PC-9 (cell line): ENCODE measurements around the gene TMCO6.

Experiments used
- EZH2 ChIP-seq: fragments of 200-600 bp; sonication (generic); IDR thresholded peaks from 2 replicates; pipeline ENCODE4 v1.8.0; 2017; ENCODE audit warnings: antibody characterized with exemption, low read depth
- TF ChIP-seq, protein P1 (sequence below): fragments of 200-600 bp; sonication (generic); conservative IDR thresholded peaks from 2 replicates; pipeline ENCODE4 v1.6.1; 2017; ENCODE audit warnings: mixed run types, antibody characterized with exemption, mild to moderate bottlenecking, moderate library complexity

DNA sequence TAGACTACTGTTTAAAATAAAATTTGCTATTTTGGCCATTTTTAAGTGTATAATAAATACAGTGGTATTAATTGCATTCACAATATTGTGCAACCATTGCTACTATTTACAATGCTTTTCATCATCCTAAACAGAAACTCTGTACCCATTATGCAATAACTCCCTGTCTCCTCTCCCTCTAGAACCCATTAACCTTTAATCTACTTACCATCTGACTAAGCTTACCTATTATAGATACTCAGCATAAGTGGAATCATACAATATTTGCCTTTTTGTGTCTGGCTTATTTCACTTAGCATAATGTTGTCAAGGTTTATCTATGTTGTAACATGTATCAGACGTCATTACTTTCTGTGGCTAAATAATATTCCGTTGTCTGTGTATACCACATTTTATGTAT lies 32.2 kb upstream of the TMCO6 start:
- TF ChIP-seq, protein P1, sequence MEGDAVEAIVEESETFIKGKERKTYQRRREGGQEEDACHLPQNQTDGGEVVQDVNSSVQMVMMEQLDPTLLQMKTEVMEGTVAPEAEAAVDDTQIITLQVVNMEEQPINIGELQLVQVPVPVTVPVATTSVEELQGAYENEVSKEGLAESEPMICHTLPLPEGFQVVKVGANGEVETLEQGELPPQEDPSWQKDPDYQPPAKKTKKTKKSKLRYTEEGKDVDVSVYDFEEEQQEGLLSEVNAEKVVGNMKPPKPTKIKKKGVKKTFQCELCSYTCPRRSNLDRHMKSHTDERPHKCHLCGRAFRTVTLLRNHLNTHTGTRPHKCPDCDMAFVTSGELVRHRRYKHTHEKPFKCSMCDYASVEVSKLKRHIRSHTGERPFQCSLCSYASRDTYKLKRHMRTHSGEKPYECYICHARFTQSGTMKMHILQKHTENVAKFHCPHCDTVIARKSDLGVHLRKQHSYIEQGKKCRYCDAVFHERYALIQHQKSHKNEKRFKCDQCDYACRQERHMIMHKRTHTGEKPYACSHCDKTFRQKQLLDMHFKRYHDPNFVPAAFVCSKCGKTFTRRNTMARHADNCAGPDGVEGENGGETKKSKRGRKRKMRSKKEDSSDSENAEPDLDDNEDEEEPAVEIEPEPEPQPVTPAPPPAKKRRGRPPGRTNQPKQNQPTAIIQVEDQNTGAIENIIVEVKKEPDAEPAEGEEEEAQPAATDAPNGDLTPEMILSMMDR: no peak
- TF ChIP-seq EZH2: no peak
